Skin of body (tissue), 2 donors: ENCODE data around the gene SNTG2. TPM values are rescaled to one million over a fixed set of nuclear protein-coding genes. Genes with fewer than 3 reads are reported as not detected.

Source experiments
- DNase-seq: peaks from one replicate; lab custom pipeline; 2025; lab: John Stamatoyannopoulos, UW
- total RNA-seq: library from RNA; depleted of rRNA; stranded (reverse); fragments of >200 nt; gene quantifications from one replicate; pipeline ENCODE4 v1.2.3, GENCODE V29; 2014

The SNTG2 gene
- total RNA-seq, 1 donor from 2014 or later = 5.2 TPM

- DNase-seq = no peak
Observed at GRCh38 chr2:1047485-1047884, 96.8 kb downstream of the SNTG2 start.

- DNase-seq = no peak
Observed at GRCh38 chr2:1049691-1050090, 99.0 kb downstream of the SNTG2 start.

- DNase-seq = no peak
Observed at GRCh38 chr2:1051075-1051474, 100.4 kb downstream of the SNTG2 start.

- DNase-seq = no peak
Observed at GRCh38 chr2:1052771-1053191, 102.1 kb downstream of the SNTG2 start.

GRCh38 chr2:1053786-1054185 lies 103.1 kb downstream of the SNTG2 start:
- DNase-seq = no peak

GRCh38 chr2:1054399-1054798 lies 103.8 kb downstream of the SNTG2 start:
- no peak for DNase-seq

- DNase-seq = no peak
Observed at GRCh38 chr2:1055014-1055595, 104.5 kb downstream of the SNTG2 start.

GRCh38 chr2:1060372-1060771 lies 109.7 kb downstream of the SNTG2 start:
- DNase-seq = no peak

GRCh38 chr2:1060987-1061386 lies 110.3 kb downstream of the SNTG2 start:
- DNase-seq = no peak

- no peak for DNase-seq
Observed at GRCh38 chr2:1068241-1068640, 117.6 kb downstream of the SNTG2 start.

- no peak for DNase-seq
Observed at GRCh38 chr2:1068822-1069221, 118.2 kb downstream of the SNTG2 start.

GRCh38 chr2:1069847-1070246 lies 119.2 kb downstream of the SNTG2 start:
- DNase-seq = no peak

GRCh38 chr2:1070601-1071000 lies 120.0 kb downstream of the SNTG2 start:
- no peak for DNase-seq

GRCh38 chr2:1071650-1072049 lies 121.0 kb downstream of the SNTG2 start:
- DNase-seq = no peak

GRCh38 chr2:1072250-1072649 lies 121.6 kb downstream of the SNTG2 start:
- DNase-seq = no peak

- no peak for DNase-seq
Observed at GRCh38 chr2:1077911-1078310, 127.3 kb downstream of the SNTG2 start.

- DNase-seq = no peak
Observed at GRCh38 chr2:1078326-1078725, 127.7 kb downstream of the SNTG2 start.

GRCh38 chr2:1079873-1080799 lies 129.5 kb downstream of the SNTG2 start:
- no peak for DNase-seq

- no peak for DNase-seq
Observed at GRCh38 chr2:1081451-1082225, 131.0 kb downstream of the SNTG2 start.

GRCh38 chr2:1082456-1083205 lies 132.0 kb downstream of the SNTG2 start:
- no peak for DNase-seq

- no peak for DNase-seq
Observed at GRCh38 chr2:1088192-1088860, 137.7 kb downstream of the SNTG2 start.
